WTC11 (cell line): Measurements from ENCODE around the gene ISL2. TPM values are rescaled to one million over a fixed set of nuclear protein-coding genes. Genes with fewer than 3 reads are reported as not detected.

Source experiments
- ATAC-seq: fragments of 200-7000 bp; cut with Tn5 transposase; 2 replicates; pipeline ENCODE4 v1.10.0; 2021; ENCODE audit warnings: mild to moderate bottlenecking, moderate library complexity
- CTCF ChIA-PET: fragments of 300-600 bp; sonication (Branson Sonifier 250); formaldehyde crosslinking; loops from one replicate; lab custom pipeline; 2021; ENCODE audit warnings: antibody characterized with exemption; lab: Charles Lee
- POLR2A ChIA-PET: fragments of 350-600 bp; sonication (Branson Sonifier 250); formaldehyde crosslinking; loops from one replicate; lab custom pipeline; 2021; ENCODE audit warnings: antibody characterized with exemption; lab: Charles Lee
- DNase-seq: peaks from one replicate; pipeline ENCODE4 v3.0.0; 2021; ENCODE audit warnings: low spot score
- H3K27ac Mint-ChIP-seq: 2 replicates; pipeline ENCODE4 v1.8.0; 2021; ENCODE audit warnings: mixed read lengths
- H3K27me3 Mint-ChIP-seq: 2 replicates; pipeline ENCODE4 v1.8.0; 2021; ENCODE audit warnings: low read depth, mild to moderate bottlenecking, moderate library complexity, mixed read lengths
- H3K36me3 Mint-ChIP-seq: 2 replicates; pipeline ENCODE4 v1.8.0; 2021; ENCODE audit warnings: mixed read lengths
- H3K4me1 Mint-ChIP-seq: 2 replicates; pipeline ENCODE4 v1.8.0; 2022; ENCODE audit warnings: mixed read lengths
- H3K4me3 Mint-ChIP-seq: 2 replicates; pipeline ENCODE4 v1.8.0; 2021; ENCODE audit warnings: mild to moderate bottlenecking, moderate library complexity, mixed read lengths
- H3K9me3 Mint-ChIP-seq: 2 replicates; pipeline ENCODE4 v1.8.0; 2021; ENCODE audit warnings: mixed read lengths
- CREB1 ChIP-seq: sonication (generic); formaldehyde crosslinking; IDR thresholded peaks from 2 replicates; pipeline ENCODE4 v1.8.0; 2023; ENCODE audit warnings: mild to moderate bottlenecking, missing genetic modification reagents
- ETV6 ChIP-seq: sonication (generic); formaldehyde crosslinking; IDR thresholded peaks from 2 replicates; pipeline ENCODE4 v1.8.1; 2022; ENCODE audit warnings: mild to moderate bottlenecking, missing genetic modification reagents
- GABPB1 ChIP-seq: sonication (generic); formaldehyde crosslinking; IDR thresholded peaks from 2 replicates; pipeline ENCODE4 v1.8.1; 2023; ENCODE audit warnings: mild to moderate bottlenecking, missing genetic modification reagents
- GRHL2 ChIP-seq: fragments of 250-450 bp; sonication (Bioruptor Pico); IDR thresholded peaks from 2 replicates; pipeline ENCODE4 v1.8.0; 2022; ENCODE audit warnings: mild to moderate bottlenecking, moderate library complexity; ENCODE audit not compliant: insufficient replicate concordance, severe bottlenecking
- NR3C1 ChIP-seq: sonication (generic); formaldehyde crosslinking; conservative IDR thresholded peaks from 2 replicates; pipeline ENCODE4 v1.8.1; 2023; ENCODE audit warnings: low read depth, mild to moderate bottlenecking, missing genetic modification reagents
- SMAD4 ChIP-seq: sonication (generic); formaldehyde crosslinking; IDR thresholded peaks from 2 replicates; pipeline ENCODE4 v1.8.0; 2022; ENCODE audit warnings: mild to moderate bottlenecking, missing genetic modification reagents
- SOX15 ChIP-seq: fragments of 250-450 bp; sonication (Bioruptor Pico); IDR thresholded peaks from 2 replicates; pipeline ENCODE4 v1.9.0; 2021; ENCODE audit warnings: mild to moderate bottlenecking
- ZNF121 ChIP-seq: sonication (generic); formaldehyde crosslinking; IDR thresholded peaks from 2 replicates; pipeline ENCODE4 v1.8.0; 2023; ENCODE audit warnings: missing genetic modification reagents
- ZNF317 ChIP-seq: sonication (generic); formaldehyde crosslinking; IDR thresholded peaks from 2 replicates; pipeline ENCODE4 v1.8.1; 2023; ENCODE audit warnings: low read depth, mild to moderate bottlenecking, moderate library complexity, missing genetic modification reagents, borderline replicate concordance
- ZNF416 ChIP-seq: fragments of 250-450 bp; sonication (Bioruptor Pico); IDR thresholded peaks from 2 replicates; pipeline ENCODE4 v1.9.0; 2021; ENCODE audit warnings: mild to moderate bottlenecking, inconsistent platforms
- total RNA-seq: library from RNA; stranded (reverse); gene quantifications from 3 replicates; pipeline ENCODE4 v1.2.3, GENCODE V29; 2021
- TF ChIP-seq, protein P1 (sequence below): sonication (generic); formaldehyde crosslinking; IDR thresholded peaks from 2 replicates; pipeline ENCODE4 v1.8.1; 2023; ENCODE audit warnings: mild to moderate bottlenecking, missing genetic modification reagents
- TF ChIP-seq, protein P2 (sequence below): sonication (generic); formaldehyde crosslinking; IDR thresholded peaks from 2 replicates; pipeline ENCODE4 v1.8.1; 2023; ENCODE audit warnings: mild to moderate bottlenecking, missing genetic modification reagents
- TF ChIP-seq, protein P3 (sequence below): fragments of 250-450 bp; sonication (Bioruptor Pico); IDR thresholded peaks from 2 replicates; pipeline ENCODE4 v1.8.0; 2021; ENCODE audit warnings: mild to moderate bottlenecking
- TF ChIP-seq, protein P4 (sequence below): fragments of 200-600 bp; IDR thresholded peaks from 2 replicates; pipeline ENCODE4 v1.8.0; 2022; ENCODE audit warnings: antibody characterized with exemption
- TF ChIP-seq, protein P5 (sequence below): sonication (generic); formaldehyde crosslinking; IDR thresholded peaks from 2 replicates; pipeline ENCODE4 v1.8.1; 2022; ENCODE audit warnings: low read depth, missing genetic modification reagents, borderline replicate concordance
- TF ChIP-seq, protein P6 (sequence below): fragments of 250-450 bp; sonication (Bioruptor Pico); IDR thresholded peaks from 2 replicates; pipeline ENCODE4 v1.9.0; 2021; ENCODE audit warnings: mild to moderate bottlenecking
- TF ChIP-seq, protein P7 (sequence below): fragments of 250-450 bp; sonication (Bioruptor Pico); IDR thresholded peaks from 2 replicates; pipeline ENCODE4 v1.9.0; 2021; ENCODE audit warnings: moderate library complexity, mild to moderate bottlenecking, inconsistent platforms, borderline replicate concordance
- TF ChIP-seq, protein P8 (sequence below): fragments of 250-450 bp; sonication (Bioruptor Pico); IDR thresholded peaks from 2 replicates; pipeline ENCODE4 v1.9.0; 2021; ENCODE audit warnings: mild to moderate bottlenecking
- TF ChIP-seq, protein P9 (sequence below): sonication (generic); formaldehyde crosslinking; IDR thresholded peaks from 2 replicates; pipeline ENCODE4 v1.8.0; 2023; ENCODE audit warnings: missing genetic modification reagents

Gene ISL2
- total RNA-seq, 1 experiment from 2014 or later = 0.24 TPM

DNA sequence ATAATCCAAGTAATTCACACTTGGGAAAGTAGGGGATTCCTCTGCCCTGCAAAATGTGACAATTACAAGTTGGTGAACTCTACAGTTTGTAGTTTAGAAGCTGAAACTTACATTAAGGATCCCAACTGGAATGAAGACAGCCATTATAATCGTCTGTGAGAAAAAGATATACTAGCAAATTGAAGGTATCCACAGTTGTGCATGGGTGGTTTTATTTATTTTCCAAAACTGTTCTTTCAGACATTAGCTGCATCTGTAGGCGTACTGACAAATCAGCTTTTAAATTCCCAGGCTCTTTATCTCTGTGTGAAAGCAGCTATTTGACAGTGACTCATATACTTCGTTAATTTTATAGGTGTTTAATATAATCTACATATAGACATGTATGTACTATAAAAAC lies 12.5 kb upstream of the ISL2 start (continued):
- TF ChIP-seq, protein P1, sequence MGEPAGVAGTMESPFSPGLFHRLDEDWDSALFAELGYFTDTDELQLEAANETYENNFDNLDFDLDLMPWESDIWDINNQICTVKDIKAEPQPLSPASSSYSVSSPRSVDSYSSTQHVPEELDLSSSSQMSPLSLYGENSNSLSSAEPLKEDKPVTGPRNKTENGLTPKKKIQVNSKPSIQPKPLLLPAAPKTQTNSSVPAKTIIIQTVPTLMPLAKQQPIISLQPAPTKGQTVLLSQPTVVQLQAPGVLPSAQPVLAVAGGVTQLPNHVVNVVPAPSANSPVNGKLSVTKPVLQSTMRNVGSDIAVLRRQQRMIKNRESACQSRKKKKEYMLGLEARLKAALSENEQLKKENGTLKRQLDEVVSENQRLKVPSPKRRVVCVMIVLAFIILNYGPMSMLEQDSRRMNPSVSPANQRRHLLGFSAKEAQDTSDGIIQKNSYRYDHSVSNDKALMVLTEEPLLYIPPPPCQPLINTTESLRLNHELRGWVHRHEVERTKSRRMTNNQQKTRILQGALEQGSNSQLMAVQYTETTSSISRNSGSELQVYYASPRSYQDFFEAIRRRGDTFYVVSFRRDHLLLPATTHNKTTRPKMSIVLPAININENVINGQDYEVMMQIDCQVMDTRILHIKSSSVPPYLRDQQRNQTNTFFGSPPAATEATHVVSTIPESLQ (CRISPR knock-in tag) = no peak
- TF ChIP-seq GRHL2 (CRISPR knock-in tag) = no peak

DNA sequence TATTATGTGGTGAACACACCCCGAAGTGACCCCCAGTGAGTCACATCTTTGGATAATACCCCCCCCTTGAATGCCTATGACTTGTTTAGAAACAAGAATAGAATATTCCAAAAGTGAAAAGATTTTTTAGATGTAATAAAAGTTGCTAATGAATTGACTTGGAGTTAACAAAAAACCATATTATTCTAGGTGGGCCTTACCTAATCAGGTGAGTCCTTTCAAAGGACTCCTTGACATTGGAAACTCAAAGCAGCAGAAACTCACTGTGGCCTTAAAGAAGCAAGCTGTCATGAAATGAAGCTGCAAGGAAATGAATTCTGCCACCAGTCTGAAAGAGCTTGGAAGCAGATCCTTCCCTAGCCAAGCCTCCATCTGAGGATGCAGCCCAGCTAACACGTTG lies 10.9 kb upstream of the ISL2 start:
- no peak overlapping the region for H3K4me3 Mint-ChIP-seq
- ChIA-PET CTCF (no interaction called here), POLR2A (no interaction called here)
- DNase-seq (no peak), ATAC-seq (no peak)
- peaks cover 38% of the 10 kb centered on the region for H3K27me3 Mint-ChIP-seq
- H3K36me3 Mint-ChIP-seq = no peaks in the 10 kb centered on the region
- no peaks in the 10 kb centered on the region for H3K9me3 Mint-ChIP-seq
- peaks cover 7% of the 10 kb centered on the region; the same call in 1 of the 2 replicates for H3K4me1 Mint-ChIP-seq
- H3K27ac Mint-ChIP-seq = no peak overlapping the region
- TF ChIP-seq, protein P2, sequence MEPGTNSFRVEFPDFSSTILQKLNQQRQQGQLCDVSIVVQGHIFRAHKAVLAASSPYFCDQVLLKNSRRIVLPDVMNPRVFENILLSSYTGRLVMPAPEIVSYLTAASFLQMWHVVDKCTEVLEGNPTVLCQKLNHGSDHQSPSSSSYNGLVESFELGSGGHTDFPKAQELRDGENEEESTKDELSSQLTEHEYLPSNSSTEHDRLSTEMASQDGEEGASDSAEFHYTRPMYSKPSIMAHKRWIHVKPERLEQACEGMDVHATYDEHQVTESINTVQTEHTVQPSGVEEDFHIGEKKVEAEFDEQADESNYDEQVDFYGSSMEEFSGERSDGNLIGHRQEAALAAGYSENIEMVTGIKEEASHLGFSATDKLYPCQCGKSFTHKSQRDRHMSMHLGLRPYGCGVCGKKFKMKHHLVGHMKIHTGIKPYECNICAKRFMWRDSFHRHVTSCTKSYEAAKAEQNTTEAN (CRISPR knock-in tag) = no peak
- no peak for TF ChIP-seq SOX15 (CRISPR knock-in tag)
- TF ChIP-seq SMAD4 (CRISPR knock-in tag) = no peak
- TF ChIP-seq, protein P3, sequence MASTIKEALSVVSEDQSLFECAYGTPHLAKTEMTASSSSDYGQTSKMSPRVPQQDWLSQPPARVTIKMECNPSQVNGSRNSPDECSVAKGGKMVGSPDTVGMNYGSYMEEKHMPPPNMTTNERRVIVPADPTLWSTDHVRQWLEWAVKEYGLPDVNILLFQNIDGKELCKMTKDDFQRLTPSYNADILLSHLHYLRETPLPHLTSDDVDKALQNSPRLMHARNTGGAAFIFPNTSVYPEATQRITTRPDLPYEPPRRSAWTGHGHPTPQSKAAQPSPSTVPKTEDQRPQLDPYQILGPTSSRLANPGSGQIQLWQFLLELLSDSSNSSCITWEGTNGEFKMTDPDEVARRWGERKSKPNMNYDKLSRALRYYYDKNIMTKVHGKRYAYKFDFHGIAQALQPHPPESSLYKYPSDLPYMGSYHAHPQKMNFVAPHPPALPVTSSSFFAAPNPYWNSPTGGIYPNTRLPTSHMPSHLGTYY (CRISPR knock-in tag) = no peak
- TF ChIP-seq, protein P4, sequence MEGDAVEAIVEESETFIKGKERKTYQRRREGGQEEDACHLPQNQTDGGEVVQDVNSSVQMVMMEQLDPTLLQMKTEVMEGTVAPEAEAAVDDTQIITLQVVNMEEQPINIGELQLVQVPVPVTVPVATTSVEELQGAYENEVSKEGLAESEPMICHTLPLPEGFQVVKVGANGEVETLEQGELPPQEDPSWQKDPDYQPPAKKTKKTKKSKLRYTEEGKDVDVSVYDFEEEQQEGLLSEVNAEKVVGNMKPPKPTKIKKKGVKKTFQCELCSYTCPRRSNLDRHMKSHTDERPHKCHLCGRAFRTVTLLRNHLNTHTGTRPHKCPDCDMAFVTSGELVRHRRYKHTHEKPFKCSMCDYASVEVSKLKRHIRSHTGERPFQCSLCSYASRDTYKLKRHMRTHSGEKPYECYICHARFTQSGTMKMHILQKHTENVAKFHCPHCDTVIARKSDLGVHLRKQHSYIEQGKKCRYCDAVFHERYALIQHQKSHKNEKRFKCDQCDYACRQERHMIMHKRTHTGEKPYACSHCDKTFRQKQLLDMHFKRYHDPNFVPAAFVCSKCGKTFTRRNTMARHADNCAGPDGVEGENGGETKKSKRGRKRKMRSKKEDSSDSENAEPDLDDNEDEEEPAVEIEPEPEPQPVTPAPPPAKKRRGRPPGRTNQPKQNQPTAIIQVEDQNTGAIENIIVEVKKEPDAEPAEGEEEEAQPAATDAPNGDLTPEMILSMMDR = no peak
- TF ChIP-seq, protein P5, sequence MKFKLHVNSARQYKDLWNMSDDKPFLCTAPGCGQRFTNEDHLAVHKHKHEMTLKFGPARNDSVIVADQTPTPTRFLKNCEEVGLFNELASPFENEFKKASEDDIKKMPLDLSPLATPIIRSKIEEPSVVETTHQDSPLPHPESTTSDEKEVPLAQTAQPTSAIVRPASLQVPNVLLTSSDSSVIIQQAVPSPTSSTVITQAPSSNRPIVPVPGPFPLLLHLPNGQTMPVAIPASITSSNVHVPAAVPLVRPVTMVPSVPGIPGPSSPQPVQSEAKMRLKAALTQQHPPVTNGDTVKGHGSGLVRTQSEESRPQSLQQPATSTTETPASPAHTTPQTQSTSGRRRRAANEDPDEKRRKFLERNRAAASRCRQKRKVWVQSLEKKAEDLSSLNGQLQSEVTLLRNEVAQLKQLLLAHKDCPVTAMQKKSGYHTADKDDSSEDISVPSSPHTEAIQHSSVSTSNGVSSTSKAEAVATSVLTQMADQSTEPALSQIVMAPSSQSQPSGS (CRISPR knock-in tag) = no peak
- TF ChIP-seq, protein P6, sequence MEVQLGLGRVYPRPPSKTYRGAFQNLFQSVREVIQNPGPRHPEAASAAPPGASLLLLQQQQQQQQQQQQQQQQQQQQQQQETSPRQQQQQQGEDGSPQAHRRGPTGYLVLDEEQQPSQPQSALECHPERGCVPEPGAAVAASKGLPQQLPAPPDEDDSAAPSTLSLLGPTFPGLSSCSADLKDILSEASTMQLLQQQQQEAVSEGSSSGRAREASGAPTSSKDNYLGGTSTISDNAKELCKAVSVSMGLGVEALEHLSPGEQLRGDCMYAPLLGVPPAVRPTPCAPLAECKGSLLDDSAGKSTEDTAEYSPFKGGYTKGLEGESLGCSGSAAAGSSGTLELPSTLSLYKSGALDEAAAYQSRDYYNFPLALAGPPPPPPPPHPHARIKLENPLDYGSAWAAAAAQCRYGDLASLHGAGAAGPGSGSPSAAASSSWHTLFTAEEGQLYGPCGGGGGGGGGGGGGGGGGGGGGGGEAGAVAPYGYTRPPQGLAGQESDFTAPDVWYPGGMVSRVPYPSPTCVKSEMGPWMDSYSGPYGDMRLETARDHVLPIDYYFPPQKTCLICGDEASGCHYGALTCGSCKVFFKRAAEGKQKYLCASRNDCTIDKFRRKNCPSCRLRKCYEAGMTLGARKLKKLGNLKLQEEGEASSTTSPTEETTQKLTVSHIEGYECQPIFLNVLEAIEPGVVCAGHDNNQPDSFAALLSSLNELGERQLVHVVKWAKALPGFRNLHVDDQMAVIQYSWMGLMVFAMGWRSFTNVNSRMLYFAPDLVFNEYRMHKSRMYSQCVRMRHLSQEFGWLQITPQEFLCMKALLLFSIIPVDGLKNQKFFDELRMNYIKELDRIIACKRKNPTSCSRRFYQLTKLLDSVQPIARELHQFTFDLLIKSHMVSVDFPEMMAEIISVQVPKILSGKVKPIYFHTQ (CRISPR knock-in tag) = no peak
- no peak for TF ChIP-seq ZNF121
- TF ChIP-seq NR3C1 (CRISPR knock-in tag) = no peak
- no peak for TF ChIP-seq ZNF317 (CRISPR knock-in tag)
- TF ChIP-seq, protein P7, sequence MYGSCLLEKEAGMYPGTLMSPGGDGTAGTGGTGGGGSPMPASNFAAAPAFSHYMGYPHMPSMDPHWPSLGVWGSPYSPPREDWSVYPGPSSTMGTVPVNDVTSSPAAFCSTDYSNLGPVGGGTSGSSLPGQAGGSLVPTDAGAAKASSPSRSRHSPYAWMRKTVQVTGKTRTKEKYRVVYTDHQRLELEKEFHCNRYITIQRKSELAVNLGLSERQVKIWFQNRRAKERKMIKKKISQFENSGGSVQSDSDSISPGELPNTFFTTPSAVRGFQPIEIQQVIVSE (CRISPR knock-in tag) = no peak
- no peak for TF ChIP-seq ZNF416 (CRISPR knock-in tag)
- no peak for TF ChIP-seq ETV6
- TF ChIP-seq GABPB1 (CRISPR knock-in tag) = no peak
- TF ChIP-seq, protein P8, sequence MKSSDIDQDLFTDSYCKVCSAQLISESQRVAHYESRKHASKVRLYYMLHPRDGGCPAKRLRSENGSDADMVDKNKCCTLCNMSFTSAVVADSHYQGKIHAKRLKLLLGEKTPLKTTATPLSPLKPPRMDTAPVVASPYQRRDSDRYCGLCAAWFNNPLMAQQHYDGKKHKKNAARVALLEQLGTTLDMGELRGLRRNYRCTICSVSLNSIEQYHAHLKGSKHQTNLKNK (CRISPR knock-in tag) = no peak
- TF ChIP-seq, protein P9, sequence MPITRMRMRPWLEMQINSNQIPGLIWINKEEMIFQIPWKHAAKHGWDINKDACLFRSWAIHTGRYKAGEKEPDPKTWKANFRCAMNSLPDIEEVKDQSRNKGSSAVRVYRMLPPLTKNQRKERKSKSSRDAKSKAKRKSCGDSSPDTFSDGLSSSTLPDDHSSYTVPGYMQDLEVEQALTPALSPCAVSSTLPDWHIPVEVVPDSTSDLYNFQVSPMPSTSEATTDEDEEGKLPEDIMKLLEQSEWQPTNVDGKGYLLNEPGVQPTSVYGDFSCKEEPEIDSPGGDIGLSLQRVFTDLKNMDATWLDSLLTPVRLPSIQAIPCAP (CRISPR knock-in tag) = no peak
- TF ChIP-seq CREB1 (CRISPR knock-in tag) = no peak
